ENCODE results near the gene TIGD4.
A peak's percentile ranks its signal among the peaks of the same experiment; 100 is the strongest.

The TIGD4 gene

DNA sequence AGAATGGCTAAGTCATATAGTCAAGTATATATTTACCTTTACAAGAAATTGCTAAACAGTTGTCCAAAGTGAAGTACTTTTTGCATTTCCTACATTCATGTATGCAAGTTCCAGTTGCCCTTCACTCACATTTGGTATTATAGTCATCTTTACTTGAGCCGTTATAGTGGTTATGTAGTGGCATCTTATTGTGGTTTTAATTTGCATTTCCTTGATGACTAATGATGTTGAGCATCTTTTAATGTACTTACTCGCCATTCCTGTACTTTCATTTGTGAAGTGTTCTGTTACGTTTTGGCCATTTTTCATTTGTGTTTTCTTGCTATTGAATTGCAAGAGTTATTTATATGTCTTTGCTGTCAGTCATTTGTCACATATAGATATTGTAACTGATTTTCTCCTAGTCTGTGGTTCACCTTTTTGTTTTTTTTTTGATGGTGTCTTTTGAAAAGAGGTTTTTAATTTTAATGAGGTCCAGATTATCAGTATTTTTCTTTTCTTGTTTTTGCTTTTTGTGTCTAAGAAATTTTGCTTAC is 27.8 kb upstream of the TIGD4 start:
- FAIRE-seq (peak; percentile 63), DNase-seq (ENCODE audit: insufficient read length) (no peak)
- TF ChIP-seq POLR2A (IDR thresholded peaks at IDR 0.05; ENCODE audit: low read depth, low read length) (no peak), POLR2AphosphoS5 (IDR thresholded peaks at IDR 0.05; ENCODE audit: low read depth, low read length) (no peak), TAF1 (IDR thresholded peaks at IDR 0.05; ENCODE audit: borderline replicate concordance, low read depth, low read length) (no peak)

- DNase-seq (ENCODE audit: insufficient read length) (no peak), FAIRE-seq (peak; percentile 9)
- TF ChIP-seq POLR2A (IDR thresholded peaks at IDR 0.05; ENCODE audit: low read depth, low read length) (no peak), POLR2AphosphoS5 (IDR thresholded peaks at IDR 0.05; ENCODE audit: low read depth, low read length) (no peak), TAF1 (IDR thresholded peaks at IDR 0.05; ENCODE audit: borderline replicate concordance, low read depth, low read length) (no peak)
Observed at GRCh38 chr4:152806501-152807125, 27.1 kb upstream of the TIGD4 start.

DNA sequence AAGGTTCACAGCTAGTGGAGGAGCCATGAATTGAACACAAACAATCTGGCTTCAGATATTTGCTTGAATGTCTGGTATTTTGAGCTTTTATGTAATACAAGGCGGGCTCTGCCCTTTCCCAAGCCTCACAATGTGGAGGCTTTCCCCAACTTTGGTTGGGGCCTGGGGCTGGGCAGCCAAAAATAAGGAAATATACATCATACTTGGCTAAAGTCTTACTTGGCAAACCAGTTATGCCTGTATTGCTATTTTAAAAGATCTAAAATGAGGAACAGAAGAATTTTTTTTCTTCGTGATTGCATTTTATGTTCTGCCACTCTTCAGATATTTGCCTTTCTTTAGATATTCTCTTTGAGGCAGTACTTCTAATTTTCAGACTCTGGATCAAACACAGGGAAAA is 26.3 kb upstream of the TIGD4 start:
- DNase-seq (ENCODE audit: insufficient read length) (no peak), FAIRE-seq (no peak)
- TF ChIP-seq POLR2A (IDR thresholded peaks at IDR 0.05; ENCODE audit: low read depth, low read length) = no peak
- TF ChIP-seq TAF1 (IDR thresholded peaks at IDR 0.05; ENCODE audit: borderline replicate concordance, low read depth, low read length) = no peak
- TF ChIP-seq POLR2AphosphoS5 (IDR thresholded peaks at IDR 0.05; ENCODE audit: low read depth, low read length) = no peak

GRCh38 chr4:152805071-152805650 is 25.6 kb upstream of the TIGD4 start:
- DNase-seq (ENCODE audit: insufficient read length) (no peak), FAIRE-seq (no peak)
- TF ChIP-seq POLR2A (IDR thresholded peaks at IDR 0.05; ENCODE audit: low read depth, low read length) (no peak), TAF1 (IDR thresholded peaks at IDR 0.05; ENCODE audit: borderline replicate concordance, low read depth, low read length) (no peak), POLR2AphosphoS5 (IDR thresholded peaks at IDR 0.05; ENCODE audit: low read depth, low read length) (no peak)

DNA sequence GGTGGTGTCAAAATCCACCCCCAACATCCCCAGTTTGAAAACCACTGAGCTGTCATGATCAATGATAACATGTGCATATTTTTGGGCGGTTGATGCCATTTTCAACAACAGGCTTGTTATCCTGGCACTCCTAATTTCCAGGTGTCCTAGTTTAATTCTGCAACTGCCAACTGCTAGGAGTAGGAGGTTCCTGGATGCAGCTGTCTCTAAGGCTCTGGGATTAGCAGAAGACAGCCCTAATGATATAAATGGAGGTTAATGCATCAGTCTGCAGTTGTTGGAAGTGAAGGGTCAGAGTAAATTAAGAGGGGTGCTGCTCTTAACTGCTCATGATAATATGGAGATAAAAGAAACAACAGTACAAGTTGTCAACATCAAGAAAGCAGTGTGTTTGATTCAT is 24.0 kb upstream of the TIGD4 start:
- TF ChIP-seq POLR2AphosphoS5 (IDR thresholded peaks at IDR 0.05; ENCODE audit: low read depth, low read length) (no peak), TAF1 (IDR thresholded peaks at IDR 0.05; ENCODE audit: borderline replicate concordance, low read depth, low read length) (no peak), POLR2A (IDR thresholded peaks at IDR 0.05; ENCODE audit: low read depth, low read length) (no peak)
- peak; percentile 17 for FAIRE-seq

GRCh38 chr4:152795891-152796290 is 16.4 kb upstream of the TIGD4 start:
- TF ChIP-seq POLR2AphosphoS5 (IDR thresholded peaks at IDR 0.05; ENCODE audit: low read depth, low read length) = no peak
- no peak for TF ChIP-seq TAF1 (IDR thresholded peaks at IDR 0.05; ENCODE audit: borderline replicate concordance, low read depth, low read length)
- TF ChIP-seq POLR2A (IDR thresholded peaks at IDR 0.05; ENCODE audit: low read depth, low read length) = no peak
- DNase-seq (ENCODE audit: insufficient read length) = no peak
- FAIRE-seq = no peak

More for the DNA sequence above, 24.0 kb upstream of the TIGD4 start:
- no peak for DNase-seq (ENCODE audit: insufficient read length)

DNA sequence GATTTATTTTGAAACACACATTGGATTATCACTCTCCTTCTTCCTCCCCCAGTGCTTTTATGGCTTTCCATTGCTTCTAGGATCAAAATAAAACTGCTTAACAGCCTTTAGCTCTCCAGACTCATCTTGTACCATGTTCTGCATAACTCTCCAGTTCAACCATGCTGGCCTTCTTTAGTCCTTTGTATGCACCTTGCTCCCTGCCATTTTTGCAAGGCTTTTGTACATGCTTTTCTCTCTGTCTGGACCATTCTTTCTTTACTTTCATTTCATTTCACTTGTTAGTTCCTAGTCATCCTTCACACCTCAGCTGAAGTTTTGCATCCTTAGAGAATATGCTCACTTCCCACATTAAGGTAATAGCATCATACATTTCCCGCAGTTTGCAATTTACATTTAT is 7.1 kb upstream of the TIGD4 start:
- TF ChIP-seq TAF1 (IDR thresholded peaks at IDR 0.05; ENCODE audit: borderline replicate concordance, low read depth, low read length) = no peak
- DNase-seq (ENCODE audit: insufficient read length) (no peak), FAIRE-seq (peak; percentile 67)

GRCh38 chr4:152785639-152786615 is 6.4 kb upstream of the TIGD4 start:
- peak; percentile 64 for FAIRE-seq
- TF ChIP-seq POLR2A (IDR thresholded peaks at IDR 0.05; ENCODE audit: low read depth, low read length) (no peak), TAF1 (IDR thresholded peaks at IDR 0.05; ENCODE audit: borderline replicate concordance, low read depth, low read length) (no peak), POLR2AphosphoS5 (IDR thresholded peaks at IDR 0.05; ENCODE audit: low read depth, low read length) (no peak)
- no peak for DNase-seq (ENCODE audit: insufficient read length)

DNA sequence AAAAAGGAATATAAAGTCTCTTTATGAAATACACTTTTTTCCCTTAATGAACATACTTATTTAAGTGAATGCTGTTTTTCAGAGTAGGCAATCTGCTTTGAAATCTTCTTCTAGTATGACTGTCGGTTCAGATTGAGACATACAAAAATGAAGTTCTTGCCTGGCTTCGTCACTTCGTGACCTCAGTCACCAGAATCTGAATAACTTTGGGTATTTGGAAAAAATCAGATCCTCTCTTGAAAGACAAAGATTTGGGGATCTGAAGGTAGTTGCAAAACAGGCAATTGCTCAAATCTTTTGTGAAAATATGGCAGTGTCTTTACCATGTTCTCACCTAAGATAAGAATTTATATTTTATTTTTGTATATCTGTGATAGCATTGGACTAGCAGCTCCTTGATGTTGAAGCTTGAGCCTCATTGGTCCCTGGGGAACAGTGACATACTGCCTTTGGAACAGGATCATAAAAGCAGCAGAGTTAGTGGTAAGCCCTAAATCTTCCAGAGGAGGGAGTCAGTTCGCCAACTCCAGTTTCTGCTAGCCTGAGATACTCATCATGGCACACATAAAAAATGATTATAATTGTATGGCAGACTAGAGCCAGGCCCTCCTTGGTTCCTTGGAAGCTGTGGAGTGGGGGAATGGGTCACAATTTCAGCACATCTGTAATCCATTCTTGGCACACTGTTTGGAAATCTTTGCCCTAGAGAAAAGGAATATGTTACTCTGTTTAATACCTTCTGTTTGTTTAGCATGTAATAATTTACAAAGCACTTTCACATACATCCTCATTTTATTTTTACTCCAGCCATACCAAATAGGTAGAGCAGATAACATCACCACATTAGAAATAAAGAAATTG is 5.2 kb upstream of the TIGD4 start:
- no peak for FAIRE-seq
- DNase-seq (ENCODE audit: insufficient read length) = no peak
- TF ChIP-seq POLR2AphosphoS5 (IDR thresholded peaks at IDR 0.05; ENCODE audit: low read depth, low read length) = no peak
- no peak for TF ChIP-seq POLR2A (IDR thresholded peaks at IDR 0.05; ENCODE audit: low read depth, low read length)

- peak; percentile 79 for FAIRE-seq
- TF ChIP-seq POLR2A (IDR thresholded peaks at IDR 0.05; ENCODE audit: low read depth, low read length) (no peak), TAF1 (IDR thresholded peaks at IDR 0.05; ENCODE audit: borderline replicate concordance, low read depth, low read length) (no peak), POLR2AphosphoS5 (IDR thresholded peaks at IDR 0.05; ENCODE audit: low read depth, low read length) (no peak)
- no peak for DNase-seq (ENCODE audit: insufficient read length)
Observed at GRCh38 chr4:152780267-152780778, 793 bp upstream of the TIGD4 start.

All from GM12892 (cell line).